HG02943 (cell line): ENCODE results near the gene WFDC11.

ENCODE experiments used
- ATAC-seq: cut with Tn5 transposase; IDR thresholded peaks from one replicate; pipeline ENCODE4 v1.9.1; 2021; ENCODE audit warnings: mild to moderate bottlenecking, low read depth, moderate library complexity; ENCODE audit not compliant: unreplicated experiment

WFDC11 gene

DNA sequence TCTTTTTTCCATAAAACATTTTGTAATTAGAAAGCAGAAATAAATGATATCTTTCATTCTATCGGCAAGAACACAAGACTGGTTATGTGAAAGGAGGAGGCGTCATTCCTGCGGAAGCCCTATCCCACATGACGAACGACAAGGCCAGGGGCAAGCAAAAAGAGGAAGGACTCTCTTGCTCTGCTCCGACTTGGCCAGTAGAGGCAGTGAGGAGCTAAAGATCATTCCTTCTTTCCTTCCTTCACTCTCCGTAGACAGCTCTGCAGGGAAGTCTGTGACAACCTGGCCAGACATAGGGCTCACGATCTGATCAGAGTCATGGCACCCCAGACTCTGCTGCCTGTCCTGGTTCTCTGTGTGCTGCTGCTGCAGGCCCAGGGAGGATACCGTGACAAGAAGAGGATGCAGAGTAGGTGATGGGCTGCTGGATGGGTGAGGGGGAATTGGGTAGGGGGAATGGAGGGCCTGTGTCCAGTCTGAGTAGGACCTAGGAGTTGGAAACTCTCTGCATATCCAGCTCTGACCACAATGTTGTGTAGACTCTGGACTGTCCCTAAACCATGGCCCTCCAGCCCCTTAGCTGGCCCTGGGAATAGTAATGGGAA, 40.4 kb downstream of the WFDC11 start, which contains the start of gene WFDC10A:
Gene WFDC10A, plus strand, starts transcription at position 244 of the 605 bp plus-strand sequence. Its CDS starts 75 bp downstream, at position 319.
- no peak for ATAC-seq

DNA sequence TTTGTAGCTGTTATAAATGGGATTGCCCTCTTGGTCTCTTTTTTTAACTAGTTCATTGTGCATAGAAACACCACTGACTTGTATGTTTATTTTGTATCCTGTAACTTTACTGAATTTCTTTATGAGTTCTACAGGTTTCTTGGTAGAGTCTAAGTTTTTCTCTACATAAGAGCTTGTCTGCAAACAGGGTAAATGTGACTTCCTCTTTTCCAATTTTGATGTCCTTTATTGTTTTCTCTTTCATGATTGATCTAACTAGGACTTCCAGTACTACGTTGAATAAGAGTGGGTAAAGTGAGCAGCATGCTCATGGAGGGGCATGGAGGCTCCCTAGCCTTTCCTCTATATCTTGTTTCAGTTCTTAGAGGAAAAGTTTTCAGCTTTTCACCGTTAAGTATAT, 43.5 kb downstream of the WFDC11 start:
- ATAC-seq = no peak

DNA sequence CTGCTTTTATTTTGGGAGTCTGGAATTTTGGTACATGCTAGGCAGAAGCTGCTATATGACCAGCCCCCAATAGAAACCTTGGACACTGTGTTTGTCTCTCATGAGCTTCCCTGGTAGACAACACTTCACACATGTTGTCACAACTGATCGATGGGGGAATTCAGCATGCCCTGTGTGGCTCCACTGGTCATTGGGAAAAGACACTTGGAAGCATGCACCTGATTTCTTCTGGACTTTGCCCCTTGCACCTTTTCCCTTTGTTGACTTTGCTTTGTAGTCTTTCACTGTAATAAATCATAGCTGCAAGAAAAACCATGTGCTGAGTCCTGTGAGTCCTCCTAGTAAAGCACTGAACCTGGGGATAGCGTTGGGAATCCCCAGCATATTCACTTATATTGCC, 48.4 kb downstream of the WFDC11 start:
- no peak for ATAC-seq

DNA sequence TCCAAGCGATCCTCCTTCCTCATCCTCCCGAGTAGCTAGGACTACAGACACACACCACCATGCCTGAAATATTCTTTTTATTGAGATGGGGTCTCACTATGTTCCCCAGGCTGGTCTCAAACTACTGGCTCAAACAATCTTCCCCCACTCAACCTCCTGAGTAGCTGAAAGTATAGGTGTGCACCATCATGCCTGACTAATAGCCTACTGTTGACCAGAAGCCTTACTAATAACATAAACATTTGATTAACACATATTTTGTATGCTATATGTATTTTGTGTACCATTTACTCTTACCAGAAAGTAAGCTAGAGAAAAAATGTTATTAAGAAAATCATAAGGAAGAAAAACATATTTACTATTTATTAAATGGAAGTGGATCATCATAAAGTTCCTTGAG, 52.4 kb downstream of the WFDC11 start:
- ATAC-seq = no peak

DNA sequence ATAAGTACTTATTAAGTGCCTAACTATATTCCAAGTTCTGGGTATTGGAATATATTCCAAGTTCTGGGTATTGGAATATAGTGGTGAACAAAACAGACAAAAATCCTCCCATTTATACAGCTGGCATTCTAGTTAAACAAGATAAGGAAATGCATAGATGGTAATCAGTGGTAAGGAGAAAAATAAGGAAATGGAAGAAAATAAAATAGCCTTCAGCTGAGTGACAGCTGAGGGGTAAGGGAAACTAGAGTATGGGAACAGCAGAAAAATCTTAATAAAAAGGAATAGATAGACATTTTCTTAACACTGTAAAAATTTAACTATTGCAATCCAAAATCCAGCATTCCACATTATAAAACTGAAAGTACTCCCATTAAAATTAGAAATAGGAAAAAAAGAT, 57.7 kb downstream of the WFDC11 start:
- no peak for ATAC-seq

DNA sequence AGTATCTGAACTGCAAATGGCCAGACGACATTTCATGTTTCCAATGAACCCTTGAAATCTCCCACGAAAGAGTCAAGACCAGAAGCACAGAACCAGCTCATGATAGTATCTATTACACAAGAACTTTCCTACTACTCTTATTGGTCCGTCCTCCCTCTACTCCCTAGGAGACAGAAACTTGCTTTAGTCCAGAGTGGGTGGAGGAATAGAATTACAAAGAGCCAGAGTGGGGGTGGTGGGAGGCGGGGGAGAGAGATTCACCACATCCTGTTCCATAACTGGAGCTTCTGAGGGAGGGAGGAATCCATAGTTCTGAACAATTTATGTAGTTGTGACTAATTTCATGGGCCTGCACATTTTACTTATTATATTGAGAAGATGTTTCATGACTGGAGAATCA, 59.0 kb downstream of the WFDC11 start:
- ATAC-seq = no peak

DNA sequence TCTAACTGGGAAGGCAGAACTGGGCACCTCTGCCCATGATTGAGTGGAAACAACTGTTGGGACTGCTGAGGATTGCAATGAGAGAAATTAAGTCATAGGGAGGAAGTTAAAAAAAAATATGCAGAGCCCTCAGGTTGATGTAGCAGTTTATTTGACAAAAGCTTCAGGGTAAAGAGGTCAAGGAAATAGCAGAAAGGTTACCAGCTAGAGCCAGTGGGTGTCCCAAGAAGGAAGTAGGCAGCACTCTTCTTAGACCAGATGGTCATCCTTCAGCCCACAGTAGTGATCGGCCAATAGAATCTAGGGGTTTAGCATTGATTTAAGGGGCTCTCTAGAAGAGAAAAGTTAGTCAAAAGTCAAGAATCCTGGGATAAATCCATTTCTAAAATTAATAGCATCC, 62.2 kb downstream of the WFDC11 start:
- ATAC-seq = no peak
